Activated T-helper 2 cell treated with anti-CD3 and anti-CD28 coated beads, Interferon-gamma antibody, Interleukin-2, Interleukin-4, amounts not matched to agents 10 μg/mL and 5 μg/mL and 100 μg/mL, durations not matched to agents 14 hours and 24 hours and 36 hours (primary cell): ENCODE results near the gene PGAP1. TPM values are rescaled to one million over a fixed set of nuclear protein-coding genes. Genes with fewer than 3 reads are reported as not detected.

Experiments
- DNase-seq: peaks from one replicate; pipeline ENCODE4 v3.0.0; 2021; ENCODE audit warnings: low spot score
- H3K27ac Mint-ChIP-seq: one replicate; pipeline ENCODE4 v1.8.0; 2021; ENCODE audit warnings: mixed read lengths
- H3K27me3 Mint-ChIP-seq: one replicate; pipeline ENCODE4 v1.8.0; 2021; ENCODE audit warnings: low read depth, mixed read lengths
- H3K36me3 Mint-ChIP-seq: one replicate; pipeline ENCODE4 v1.8.0; 2021; ENCODE audit warnings: low read depth, mixed read lengths
- H3K4me1 Mint-ChIP-seq: one replicate; pipeline ENCODE4 v1.8.0; 2021; ENCODE audit warnings: low read depth, mixed read lengths
- H3K4me3 Mint-ChIP-seq: one replicate; pipeline ENCODE4 v1.8.0; 2021; ENCODE audit warnings: low read depth, mild to moderate bottlenecking, moderate library complexity, mixed read lengths
- H3K9me3 Mint-ChIP-seq: one replicate; pipeline ENCODE4 v1.8.0; 2021; ENCODE audit warnings: mixed read lengths
- intact Hi-C: fragments of 100-400 bp; cut with micrococcal nuclease; formaldehyde crosslinking; loops from one replicate; pipeline ENCODE4 v1.15.1; 2023
- total RNA-seq: library from RNA; stranded (reverse); gene quantifications from 2 replicates; pipeline ENCODE4 v1.2.3, GENCODE V29; 2022

PGAP1 gene
- total RNA-seq, 1 donor from 2014 or later = 31.2 TPM

DNA sequence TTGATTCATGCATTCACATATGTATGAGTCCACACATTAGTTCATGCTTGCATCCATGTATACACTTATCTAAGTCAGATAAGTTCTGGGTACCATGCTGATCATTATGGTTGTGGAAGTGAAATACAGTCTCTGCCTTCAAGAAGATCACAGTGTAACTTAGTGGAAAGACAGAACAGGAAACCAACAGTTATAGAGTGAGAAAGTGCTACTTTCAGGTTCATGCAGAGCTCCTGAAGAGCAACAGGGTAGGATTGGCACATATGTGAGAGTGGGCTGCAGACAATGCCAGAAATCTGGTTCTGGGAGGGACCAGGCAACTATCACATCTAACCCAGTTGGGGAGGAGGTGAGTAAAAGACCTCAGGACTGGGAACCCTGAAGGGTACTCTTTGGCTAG is 35.4 kb upstream of the PGAP1 start:
- intact Hi-C loops = loop anchor here (1.0 kb wide), 3 partner anchors 13 to 35 kb away; no protein-coding TSS in a partner anchor
- H3K27me3 Mint-ChIP-seq = no peaks in the 10 kb centered on the region
- peaks cover 17% of the 10 kb centered on the region for H3K9me3 Mint-ChIP-seq
- no peak for DNase-seq
- peaks cover 34% of the 10 kb centered on the region for H3K4me1 Mint-ChIP-seq
- peaks cover 11% of the 10 kb centered on the region for H3K36me3 Mint-ChIP-seq
- no peak overlapping the region for H3K4me3 Mint-ChIP-seq
- H3K27ac Mint-ChIP-seq = peak overlapping the region; percentile 72

DNA sequence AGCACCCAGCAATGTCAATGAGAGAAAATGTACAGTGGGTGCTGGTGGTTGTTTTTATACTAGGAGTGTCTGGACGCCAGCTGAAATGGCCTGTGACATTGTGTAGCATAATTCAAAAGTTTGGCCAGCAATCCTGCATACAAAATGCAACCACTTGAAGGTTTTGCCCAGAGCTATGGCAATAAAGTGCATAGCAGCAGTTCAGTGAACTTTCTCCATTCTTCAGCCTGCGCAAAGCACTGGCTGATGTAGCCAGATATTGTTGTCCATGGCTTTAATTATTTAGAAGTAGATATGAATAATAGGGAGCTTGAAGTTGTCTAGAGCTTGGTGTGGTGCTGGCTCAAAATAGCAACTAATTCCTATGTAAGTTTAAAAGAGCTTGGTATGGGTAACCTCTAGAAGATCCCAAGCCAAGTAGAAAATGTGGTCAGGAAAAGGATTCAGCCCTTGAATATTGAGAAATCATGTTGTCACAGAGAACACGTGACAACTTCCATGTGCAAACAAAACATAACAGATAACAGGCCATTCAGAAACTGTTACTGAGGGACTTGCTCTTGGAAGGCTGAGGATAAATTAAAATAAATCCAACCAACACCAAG is 33.3 kb upstream of the PGAP1 start:
- no peak overlapping the region for H3K27ac Mint-ChIP-seq
- H3K36me3 Mint-ChIP-seq = peaks cover 11% of the 10 kb centered on the region

DNA sequence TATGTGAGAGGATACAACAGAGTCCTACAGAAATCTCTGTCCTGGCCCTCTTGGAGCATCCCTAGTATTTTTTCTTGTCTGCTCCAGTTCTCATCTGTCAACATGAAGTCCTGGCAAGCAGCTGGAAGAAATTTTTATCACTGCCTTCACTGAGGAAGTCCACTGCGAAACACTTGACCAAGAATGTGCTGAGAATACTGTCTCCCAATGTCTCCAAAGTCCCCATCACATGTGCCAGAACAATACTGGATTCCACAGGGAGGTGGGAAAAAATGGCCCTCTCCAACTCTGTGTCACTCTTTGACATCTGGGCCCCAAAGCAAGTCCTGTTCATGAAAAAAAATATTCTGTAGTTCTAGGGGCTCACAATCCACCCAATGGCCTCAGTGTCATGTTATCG is 32.8 kb upstream of the PGAP1 start:
- no peak overlapping the region for H3K27ac Mint-ChIP-seq
- H3K4me1 Mint-ChIP-seq = peaks cover 39% of the 10 kb centered on the region
- intact Hi-C loops = no loop called here
- H3K9me3 Mint-ChIP-seq = peaks cover 17% of the 10 kb centered on the region
- peaks cover 11% of the 10 kb centered on the region for H3K36me3 Mint-ChIP-seq
- DNase-seq = no peak
- no peak overlapping the region for H3K4me3 Mint-ChIP-seq
- H3K27me3 Mint-ChIP-seq = no peaks in the 10 kb centered on the region

More for the DNA sequence above, 33.3 kb upstream of the PGAP1 start:
- peaks cover 39% of the 10 kb centered on the region for H3K4me1 Mint-ChIP-seq
- H3K27me3 Mint-ChIP-seq = no peaks in the 10 kb centered on the region
- intact Hi-C loops = no loop called here
- DNase-seq = no peak
- no peak overlapping the region for H3K4me3 Mint-ChIP-seq
- peaks cover 17% of the 10 kb centered on the region for H3K9me3 Mint-ChIP-seq

DNA sequence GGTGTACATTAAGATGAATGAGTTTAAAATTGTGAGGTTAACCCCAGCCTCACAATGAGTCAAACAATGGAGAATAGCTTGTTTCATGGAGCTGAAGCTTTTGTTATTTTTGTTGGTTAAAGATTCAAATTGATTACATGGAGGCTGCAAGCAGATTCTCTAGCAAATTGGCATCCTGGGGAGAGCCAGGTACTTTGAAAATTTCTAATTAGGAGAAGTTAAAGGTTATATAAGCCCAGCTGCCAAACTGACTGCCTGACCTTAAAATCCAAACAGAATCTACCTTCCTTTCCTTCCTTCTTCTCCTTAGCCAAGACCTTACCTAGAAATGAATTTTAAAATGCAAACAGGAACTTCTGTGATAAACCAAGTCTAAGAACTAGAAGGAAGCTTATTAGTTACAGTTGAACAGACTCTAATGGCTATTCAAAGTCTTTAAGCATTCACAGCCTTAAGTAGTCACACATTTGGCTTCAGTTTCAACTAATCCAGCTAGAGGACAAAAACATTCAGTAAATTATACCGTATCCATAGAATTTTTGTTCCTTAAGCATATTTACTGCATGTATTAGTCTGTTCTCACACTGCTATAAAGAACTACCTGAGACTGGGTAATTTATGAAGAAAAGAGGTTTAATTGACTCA is 31.5 kb upstream of the PGAP1 start:
- DNase-seq = no peak
- intact Hi-C loops = no loop called here
- no peaks in the 10 kb centered on the region for H3K27me3 Mint-ChIP-seq
- peaks cover 9% of the 10 kb centered on the region for H3K36me3 Mint-ChIP-seq
- H3K9me3 Mint-ChIP-seq = peaks cover 16% of the 10 kb centered on the region
- H3K27ac Mint-ChIP-seq = no peak overlapping the region
- H3K4me1 Mint-ChIP-seq = peaks cover 33% of the 10 kb centered on the region
- no peak overlapping the region for H3K4me3 Mint-ChIP-seq

DNA sequence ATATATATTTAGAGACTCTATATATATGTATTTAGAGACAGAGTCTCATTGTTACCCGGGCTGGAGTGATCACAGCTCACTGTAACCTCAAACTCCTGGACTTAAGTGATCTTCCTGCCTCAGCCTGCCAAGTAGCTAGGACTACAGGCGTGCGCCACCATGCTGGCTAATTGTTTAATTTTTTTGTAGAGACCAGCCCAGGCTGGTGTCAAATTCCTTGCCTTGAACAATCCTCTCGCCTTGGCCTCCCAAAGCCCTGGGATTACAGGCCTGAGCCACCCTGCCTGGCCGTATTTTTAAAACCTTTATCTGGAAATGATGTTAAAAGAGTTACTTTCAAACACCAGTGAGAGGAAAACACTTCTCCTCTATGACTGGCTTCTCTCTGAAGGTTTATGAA is 30.9 kb upstream of the PGAP1 start:
- Mint-ChIP-seq H3K9me3 (peaks cover 11% of the 10 kb centered on the region), H3K4me1 (peaks cover 29% of the 10 kb centered on the region), H3K4me3 (no peak overlapping the region), H3K27ac (no peak overlapping the region), H3K36me3 (peaks cover 7% of the 10 kb centered on the region), H3K27me3 (no peaks in the 10 kb centered on the region)
- intact Hi-C loops = no loop called here
- no peak for DNase-seq

DNA sequence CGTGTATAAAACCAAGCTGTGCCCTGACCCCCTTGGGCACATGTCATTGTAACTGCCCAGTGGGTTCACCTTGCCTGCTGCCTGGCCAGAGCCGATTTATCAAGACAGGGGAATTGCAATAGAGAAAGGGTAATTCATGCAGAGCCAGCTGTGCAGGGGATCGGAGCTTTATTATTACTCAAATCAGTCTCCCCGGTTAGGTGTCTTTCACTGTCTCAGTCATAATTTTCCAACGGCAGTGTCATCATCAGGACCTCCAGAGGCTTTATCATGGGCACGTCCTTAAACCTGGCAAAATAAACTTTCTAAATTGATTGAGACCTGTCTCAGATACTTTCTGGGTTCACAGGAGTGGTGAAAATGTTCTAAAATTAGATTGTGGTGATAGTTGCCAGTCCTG is 29.6 kb upstream of the PGAP1 start:
- Mint-ChIP-seq H3K27ac (no peak overlapping the region), H3K27me3 (no peaks in the 10 kb centered on the region), H3K9me3 (peaks cover 9% of the 10 kb centered on the region), H3K4me3 (no peak overlapping the region), H3K4me1 (peaks cover 16% of the 10 kb centered on the region), H3K36me3 (peaks cover 4% of the 10 kb centered on the region)
- DNase-seq = no peak
- intact Hi-C loops = no loop called here

DNA sequence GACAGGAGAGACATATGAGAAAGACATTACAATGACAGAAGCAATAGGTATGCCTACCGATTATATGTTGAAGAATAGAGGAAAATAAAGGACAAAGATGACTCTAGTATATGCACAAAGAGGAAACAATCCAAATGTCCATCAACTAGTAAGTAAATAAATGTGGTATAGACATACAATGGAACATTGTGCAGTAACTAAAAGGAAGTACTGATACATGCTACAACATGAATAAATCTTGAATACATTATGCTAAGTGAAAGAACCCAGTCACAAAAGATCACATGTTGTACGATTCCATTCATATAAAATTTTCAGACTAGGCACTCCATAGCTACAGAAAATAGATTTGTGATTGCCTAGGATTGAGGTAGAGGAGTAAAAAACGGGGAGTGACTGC is 28.5 kb upstream of the PGAP1 start:
- H3K27ac Mint-ChIP-seq = no peak overlapping the region
- intact Hi-C loops = no loop called here

DNA sequence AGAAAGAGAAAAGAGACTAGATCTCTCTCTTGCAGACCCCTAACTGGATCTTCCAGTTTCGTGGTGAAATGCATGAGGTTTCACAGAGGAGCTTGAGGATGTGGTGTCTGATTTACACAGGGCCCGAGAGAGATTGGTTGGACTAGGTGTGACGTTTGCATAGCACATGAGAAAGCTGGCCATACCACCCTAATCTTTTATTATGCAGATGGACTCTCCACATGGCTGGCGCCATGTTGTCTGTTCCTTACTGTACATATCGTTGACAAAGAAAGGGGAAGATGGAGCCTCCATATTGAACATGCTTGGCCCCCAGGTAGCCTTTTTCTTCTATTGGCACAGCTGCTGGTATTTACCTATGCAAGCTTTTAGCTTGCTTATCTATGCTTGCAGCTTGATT is 27.5 kb upstream of the PGAP1 start:
- Mint-ChIP-seq H3K9me3 (peaks cover 5% of the 10 kb centered on the region), H3K27ac (no peak overlapping the region), H3K27me3 (no peaks in the 10 kb centered on the region), H3K36me3 (no peaks in the 10 kb centered on the region), H3K4me3 (no peak overlapping the region), H3K4me1 (peaks cover 15% of the 10 kb centered on the region)
- DNase-seq = no peak
- intact Hi-C loops = no loop called here

More for the DNA sequence above, 28.5 kb upstream of the PGAP1 start:
- peaks cover 4% of the 10 kb centered on the region for H3K36me3 Mint-ChIP-seq
- peaks cover 9% of the 10 kb centered on the region for H3K9me3 Mint-ChIP-seq
- DNase-seq = no peak
- no peaks in the 10 kb centered on the region for H3K27me3 Mint-ChIP-seq
- H3K4me1 Mint-ChIP-seq = peaks cover 14% of the 10 kb centered on the region
- no peak overlapping the region for H3K4me3 Mint-ChIP-seq

DNA sequence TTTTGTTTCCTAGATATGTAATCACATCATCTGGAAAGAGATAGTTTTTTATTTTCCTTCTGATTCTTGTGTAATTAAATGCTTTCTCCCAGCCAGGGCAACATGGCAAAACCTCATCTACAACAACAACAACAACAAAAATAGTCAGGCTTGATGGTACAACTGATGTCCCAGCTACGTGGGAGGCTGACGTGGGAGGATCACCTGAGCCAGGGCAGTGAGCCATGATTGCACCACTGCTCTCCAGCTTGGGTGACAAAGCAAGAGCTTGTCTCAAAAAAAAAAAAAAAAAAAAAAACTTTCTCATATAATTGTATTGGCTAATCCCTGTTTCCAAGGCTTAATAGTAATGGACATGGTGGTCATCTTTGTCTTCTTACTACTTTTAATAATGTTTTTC is 26.4 kb upstream of the PGAP1 start:
- Mint-ChIP-seq H3K4me3 (no peak overlapping the region), H3K36me3 (no peaks in the 10 kb centered on the region), H3K27ac (no peak overlapping the region), H3K27me3 (no peaks in the 10 kb centered on the region), H3K9me3 (no peaks in the 10 kb centered on the region), H3K4me1 (peaks cover 12% of the 10 kb centered on the region)
- intact Hi-C loops = no loop called here
- DNase-seq = no peak

DNA sequence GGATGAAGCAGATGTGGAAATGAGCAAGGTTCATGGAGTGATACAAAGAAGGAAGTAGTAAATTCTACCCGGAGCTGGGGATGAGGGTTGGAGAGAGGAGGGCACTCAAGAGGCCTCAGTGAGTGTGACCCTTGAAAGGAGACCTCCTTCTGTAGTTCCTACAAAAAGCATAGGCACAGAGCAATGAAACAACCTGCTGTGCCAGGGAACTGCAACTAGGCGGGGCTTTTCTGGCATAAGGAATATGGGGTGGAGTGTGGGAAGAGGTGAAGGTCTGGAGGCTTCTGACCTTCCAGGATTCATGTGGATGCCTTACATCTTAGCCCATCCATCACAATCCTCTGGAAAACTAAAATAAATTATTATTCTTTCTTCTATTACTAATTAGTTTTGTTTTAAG is 25.5 kb upstream of the PGAP1 start:
- Mint-ChIP-seq H3K36me3 (no peaks in the 10 kb centered on the region), H3K4me3 (no peak overlapping the region), H3K27me3 (no peaks in the 10 kb centered on the region), H3K27ac (no peak overlapping the region), H3K4me1 (peaks cover 7% of the 10 kb centered on the region), H3K9me3 (no peaks in the 10 kb centered on the region)
- intact Hi-C loops = no loop called here
- DNase-seq = no peak

DNA sequence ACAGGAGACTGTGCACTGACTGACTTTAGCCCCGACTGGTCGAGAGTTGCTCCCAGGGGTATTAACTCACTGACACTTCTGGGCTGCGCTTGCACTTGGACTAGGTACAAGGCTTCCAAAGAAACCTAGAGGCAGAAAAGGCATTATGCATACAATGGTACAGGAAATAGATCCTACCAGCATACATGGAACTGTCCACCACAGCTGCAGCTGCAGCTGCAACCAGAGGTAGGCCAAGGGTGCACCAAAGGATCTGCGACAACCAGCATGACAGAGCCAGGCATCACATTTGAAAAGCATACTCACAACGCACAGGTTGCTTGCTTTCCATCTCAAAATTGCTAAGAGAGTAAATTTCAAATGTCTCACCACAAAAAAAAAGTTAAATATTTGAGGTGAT is 22.6 kb upstream of the PGAP1 start:
- Mint-ChIP-seq H3K36me3 (no peaks in the 10 kb centered on the region), H3K4me3 (no peak overlapping the region), H3K27ac (no peak overlapping the region), H3K4me1 (peaks cover 5% of the 10 kb centered on the region), H3K9me3 (no peaks in the 10 kb centered on the region), H3K27me3 (no peaks in the 10 kb centered on the region)
- intact Hi-C loops = no loop called here
- no peak for DNase-seq

DNA sequence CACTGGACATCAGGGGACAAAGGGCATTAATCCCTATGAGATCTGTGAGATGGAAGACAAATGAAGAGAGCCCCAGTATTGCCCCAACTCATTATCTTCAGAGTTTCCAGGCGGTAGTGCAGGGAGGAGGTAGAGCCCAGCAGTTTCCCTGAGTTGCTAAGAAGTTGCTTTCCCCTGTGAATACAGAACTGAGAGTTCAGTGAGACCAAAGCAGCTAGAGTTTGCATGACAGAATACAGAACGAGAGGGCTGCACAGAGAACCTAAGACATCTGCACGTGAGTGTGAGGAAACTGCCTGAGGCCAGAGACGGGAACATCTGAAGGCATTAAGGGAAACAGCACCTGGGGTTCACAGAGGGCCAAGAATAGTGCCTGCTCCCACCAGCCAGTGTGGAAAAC is 18.1 kb upstream of the PGAP1 start:
- H3K27me3 Mint-ChIP-seq = no peaks in the 10 kb centered on the region
- H3K4me1 Mint-ChIP-seq = peaks cover 7% of the 10 kb centered on the region
- intact Hi-C loops = no loop called here
- no peaks in the 10 kb centered on the region for H3K9me3 Mint-ChIP-seq
- H3K4me3 Mint-ChIP-seq = no peak overlapping the region
- no peak for DNase-seq
- no peaks in the 10 kb centered on the region for H3K36me3 Mint-ChIP-seq
- H3K27ac Mint-ChIP-seq = no peak overlapping the region

DNA sequence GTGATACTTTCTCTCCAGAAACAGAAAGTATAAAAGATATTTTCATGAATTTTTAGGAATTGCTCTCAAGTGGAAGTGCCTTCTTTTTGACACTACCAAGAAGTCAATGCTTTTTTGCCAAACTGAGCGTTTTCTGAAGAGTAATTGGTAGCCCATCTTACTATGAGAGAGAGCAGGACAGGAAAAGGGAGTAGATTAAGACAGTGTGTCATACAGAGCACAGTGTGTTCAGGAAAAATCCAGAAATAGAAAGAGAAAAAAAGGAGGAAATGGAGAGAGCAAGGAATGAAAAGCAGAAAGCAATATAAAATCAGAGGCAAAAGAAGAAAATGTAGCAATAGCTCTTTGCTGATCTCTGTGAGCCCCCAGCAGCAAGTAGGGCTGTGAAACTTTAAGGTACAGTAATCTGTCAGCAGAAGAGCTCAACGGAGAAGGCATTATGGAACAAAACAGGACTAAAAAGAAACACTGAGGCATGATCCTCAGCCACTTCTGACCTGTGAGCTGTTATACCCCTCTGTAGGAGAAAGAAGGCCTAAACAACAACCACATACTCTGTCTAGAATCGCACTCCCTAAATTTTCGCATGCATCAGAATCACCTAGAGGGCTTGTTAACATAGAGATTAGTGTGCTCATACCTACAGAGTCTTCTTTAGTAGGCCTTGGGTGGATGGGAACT is 15.0 kb upstream of the PGAP1 start:
- intact Hi-C loops = no loop called here
- no peak overlapping the region for H3K4me3 Mint-ChIP-seq
- H3K27me3 Mint-ChIP-seq = no peaks in the 10 kb centered on the region
- DNase-seq = no peak
- peaks cover 6% of the 10 kb centered on the region for H3K4me1 Mint-ChIP-seq
- H3K9me3 Mint-ChIP-seq = no peaks in the 10 kb centered on the region
- H3K36me3 Mint-ChIP-seq = no peaks in the 10 kb centered on the region
- H3K27ac Mint-ChIP-seq = no peak overlapping the region
